HG02938 (cell line): ENCODE results near the gene RPTOR.

ENCODE experiments used
- ATAC-seq: cut with Tn5 transposase; IDR thresholded peaks from one replicate; pipeline ENCODE4 v1.9.1; 2021; ENCODE audit warnings: mild to moderate bottlenecking, moderate library complexity; ENCODE audit not compliant: unreplicated experiment

RPTOR gene

GRCh38 chr17:80663781-80664206 lies 119.2 kb downstream of the RPTOR start:
- ATAC-seq: no peak

DNA sequence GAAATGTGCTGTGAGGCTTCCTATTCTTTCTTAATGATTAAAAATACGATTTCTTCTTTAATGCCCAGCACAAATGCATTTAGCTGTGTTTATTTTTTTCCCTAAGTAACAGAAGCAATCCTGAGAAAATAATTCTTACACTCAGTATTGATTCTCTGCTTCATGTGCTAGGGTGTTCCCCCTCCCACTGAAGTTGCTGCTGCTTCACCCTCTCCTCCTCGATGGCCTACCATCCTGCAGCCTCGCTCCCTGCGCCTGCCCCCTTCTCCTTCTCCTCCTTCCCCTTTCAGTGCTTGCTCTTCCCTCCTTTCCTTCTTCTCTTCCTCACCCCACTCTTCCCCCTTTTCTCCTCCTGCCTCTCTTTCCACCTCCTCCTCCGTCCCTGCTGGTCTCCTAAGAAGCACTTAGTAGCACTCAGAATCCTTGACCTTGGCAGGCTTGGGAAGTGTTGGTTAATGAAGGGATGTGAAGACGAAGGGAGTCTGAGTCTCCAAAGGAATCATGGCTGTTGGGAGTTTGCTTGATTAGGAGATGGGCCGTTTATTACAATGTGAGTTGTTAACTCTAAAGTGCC lies 119.7 kb downstream of the RPTOR start:
- no peak for ATAC-seq

- ATAC-seq: no peak
These were observed 121.2 kb downstream of the RPTOR start for GRCh38 chr17:80665792-80666191.

DNA sequence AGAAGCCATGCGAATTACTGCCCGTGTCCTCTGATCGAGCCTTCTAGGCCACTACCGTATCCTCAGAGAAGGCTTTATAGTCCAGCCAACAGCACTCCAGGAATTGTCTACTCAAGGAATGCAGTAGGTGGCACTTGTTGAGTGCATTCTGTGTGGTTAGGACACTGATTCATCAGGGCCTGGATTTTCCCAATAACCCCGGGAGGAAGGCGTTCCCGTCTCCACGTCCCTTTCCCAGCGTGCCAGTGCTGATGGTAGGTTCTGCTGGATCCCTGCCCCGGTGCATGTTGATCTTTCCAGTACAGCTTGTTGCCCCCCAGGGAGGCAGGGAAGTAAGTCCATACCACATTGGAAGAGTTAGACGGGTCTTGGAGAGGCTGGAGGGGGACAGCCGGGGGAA lies 122.2 kb downstream of the RPTOR start:
- no peak for ATAC-seq

DNA sequence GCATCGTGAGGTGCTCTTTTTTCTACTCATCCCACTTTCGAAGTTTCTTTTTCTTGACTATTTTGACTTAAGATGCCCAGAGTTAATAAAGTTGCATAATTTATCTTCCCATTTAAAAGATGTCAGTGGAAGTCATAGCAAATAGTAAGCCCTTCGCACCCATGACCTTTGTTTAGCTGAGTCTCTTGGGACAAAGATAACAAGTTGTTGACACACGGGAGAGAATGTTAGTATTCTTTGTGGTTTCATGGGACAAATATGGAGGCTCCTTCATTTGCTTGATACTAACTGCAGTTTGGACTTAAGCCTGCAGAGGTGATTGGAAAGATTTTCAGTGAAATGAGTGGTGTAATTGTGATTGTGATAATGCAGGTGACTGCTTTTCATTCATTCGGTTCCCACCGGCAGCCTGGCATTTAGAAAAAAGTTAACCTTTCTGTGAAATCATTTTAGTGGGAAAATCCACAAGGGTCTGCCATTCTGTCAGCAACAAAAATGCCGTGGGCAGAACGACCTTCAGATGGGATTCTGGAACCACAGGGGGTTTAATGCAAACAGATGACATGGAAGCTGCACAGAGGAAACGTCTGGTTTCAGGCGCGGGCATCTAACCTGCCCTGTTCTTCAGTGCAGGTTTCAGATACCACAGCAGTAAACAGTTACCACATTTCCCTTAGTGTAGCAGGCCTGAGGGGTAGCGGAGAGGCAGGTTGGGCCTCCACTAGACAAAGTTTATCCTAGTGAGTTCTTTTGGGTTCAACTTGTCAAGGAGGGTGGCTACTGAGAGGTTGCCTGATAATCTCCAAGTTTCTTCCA lies 123.0 kb downstream of the RPTOR start:
- no peak for ATAC-seq

- ATAC-seq: no peak
These were observed 123.9 kb downstream of the RPTOR start for GRCh38 chr17:80668375-80669148.

DNA sequence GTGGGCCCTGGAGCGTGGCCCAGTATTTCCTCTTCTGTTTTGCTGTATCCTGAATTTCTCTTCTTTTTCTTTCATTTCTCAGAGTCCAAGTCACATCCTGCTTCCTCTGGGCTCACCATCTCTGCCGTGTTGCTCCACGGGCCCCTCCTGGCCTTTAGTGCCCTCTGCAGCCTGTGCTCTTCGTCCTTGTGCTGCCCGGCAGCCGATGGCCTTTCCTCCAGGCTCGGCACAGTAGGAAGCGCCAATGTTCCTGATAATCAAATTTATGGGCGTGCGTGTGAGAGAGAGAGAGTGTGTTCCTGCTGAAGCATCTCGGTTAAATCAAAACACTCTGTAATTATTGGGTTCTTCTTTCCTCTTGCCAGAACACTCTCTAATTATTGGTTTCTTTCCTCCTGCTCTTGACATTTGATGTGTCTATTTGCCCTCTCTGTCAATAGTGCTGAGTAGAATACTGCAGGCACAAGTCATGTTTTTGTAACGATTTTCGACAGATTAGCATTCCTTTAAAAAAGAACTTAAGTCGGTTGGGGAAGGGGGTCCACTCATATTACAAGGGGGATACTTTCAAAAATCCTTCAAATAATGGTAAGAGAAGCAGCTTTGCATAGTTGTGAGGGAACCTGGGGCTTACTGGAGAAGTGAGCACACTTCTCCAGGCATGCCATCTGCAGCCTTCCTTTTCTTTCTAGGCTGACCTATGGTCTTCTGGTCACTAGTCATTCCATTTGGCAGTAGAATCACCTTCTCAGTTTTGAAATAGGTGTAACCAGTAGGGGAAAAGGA lies 126.6 kb downstream of the RPTOR start:
- ATAC-seq: no peak

- ATAC-seq: no peak
These were observed 127.1 kb downstream of the RPTOR start for GRCh38 chr17:80671825-80672110.

DNA sequence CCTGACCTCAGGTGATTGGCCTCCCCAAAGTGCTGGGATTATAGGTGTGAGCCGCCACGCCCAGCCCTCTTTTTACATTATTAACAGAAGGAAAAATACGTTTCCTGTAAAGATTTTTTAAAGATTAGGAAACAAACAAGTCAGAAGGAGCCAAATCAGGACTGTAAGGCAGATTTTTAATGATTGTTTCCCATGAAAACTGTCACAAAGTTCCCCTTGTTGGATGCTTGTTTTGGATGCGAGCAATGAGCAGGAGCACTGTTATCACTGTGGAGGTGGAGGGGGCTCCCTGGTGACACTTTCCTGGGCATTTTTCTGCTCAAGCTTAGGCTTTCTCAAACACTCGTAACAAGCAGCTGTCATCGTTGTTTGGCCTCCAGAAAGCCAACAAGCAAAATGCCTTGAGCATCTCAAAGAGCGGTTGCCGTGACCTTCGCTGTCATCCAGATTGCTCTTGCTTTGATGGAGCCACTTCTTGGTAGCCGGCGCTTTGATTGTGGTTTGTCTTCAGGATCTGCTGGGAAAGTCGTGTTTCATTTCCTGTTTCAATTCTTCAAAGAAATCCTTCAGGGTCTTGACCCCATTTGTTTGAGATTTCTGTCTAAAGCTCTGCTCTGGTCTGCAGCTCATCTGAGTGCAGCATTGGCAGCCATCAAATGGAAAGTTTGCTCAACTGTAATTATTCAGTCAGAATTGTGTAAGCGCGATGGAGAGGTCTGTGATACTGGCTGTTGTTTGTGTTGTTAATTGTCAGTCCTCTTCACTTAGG lies 128.7 kb downstream of the RPTOR start:
- no peak for ATAC-seq

DNA sequence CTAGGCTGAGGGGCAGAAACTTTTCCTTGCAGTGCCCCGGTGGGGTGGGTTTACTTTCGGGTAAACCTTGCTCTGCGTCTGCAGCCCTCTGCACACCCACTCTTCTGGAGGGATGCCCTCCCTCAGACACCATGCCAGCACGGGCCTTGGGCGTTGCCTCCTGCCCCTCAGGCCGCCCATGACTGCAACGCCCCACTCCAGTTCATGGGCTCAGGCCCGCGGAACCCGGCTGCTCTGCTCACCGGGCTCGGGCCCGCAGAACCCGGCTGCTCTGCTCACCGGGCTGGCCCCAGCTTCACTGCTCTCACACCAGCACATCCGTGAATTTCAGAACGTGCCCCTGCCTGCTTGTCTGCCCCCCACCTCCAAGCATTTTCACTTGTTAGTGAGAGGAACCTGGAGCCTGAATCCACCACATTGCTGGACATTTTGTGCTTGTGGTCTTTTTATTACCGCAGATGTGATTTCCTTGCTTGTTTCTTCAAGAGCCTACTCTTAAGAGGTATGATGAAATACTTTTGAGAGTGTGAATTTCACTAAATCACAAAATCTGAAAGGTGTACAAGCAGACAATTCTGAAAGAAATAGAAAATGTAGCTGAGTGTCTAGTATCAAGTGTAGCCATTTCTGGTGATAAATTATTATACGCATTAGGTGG lies 130.9 kb downstream of the RPTOR start:
- ATAC-seq: no peak

- no peak for ATAC-seq
These were observed 131.4 kb downstream of the RPTOR start for GRCh38 chr17:80676096-80676466.

DNA sequence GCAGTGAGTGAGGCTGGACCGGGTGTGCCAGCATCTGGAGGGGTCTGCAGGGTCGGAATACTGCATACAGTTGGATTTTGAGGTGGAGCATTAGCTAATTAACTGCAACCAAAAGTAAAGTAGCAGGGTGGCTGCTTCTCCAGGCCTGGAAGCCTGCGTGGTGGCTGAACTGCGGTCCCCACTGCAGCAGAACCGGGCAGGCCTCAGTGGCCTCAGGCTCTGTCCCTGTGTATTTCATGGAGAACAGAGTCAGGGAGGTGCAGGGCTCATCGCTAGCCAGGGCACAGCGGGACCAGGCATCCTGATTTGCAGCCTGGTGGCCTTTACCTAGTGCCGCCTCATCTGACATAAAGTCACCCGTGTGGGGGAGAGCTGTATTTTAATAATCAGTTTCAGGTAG lies 131.9 kb downstream of the RPTOR start:
- no peak for ATAC-seq

DNA sequence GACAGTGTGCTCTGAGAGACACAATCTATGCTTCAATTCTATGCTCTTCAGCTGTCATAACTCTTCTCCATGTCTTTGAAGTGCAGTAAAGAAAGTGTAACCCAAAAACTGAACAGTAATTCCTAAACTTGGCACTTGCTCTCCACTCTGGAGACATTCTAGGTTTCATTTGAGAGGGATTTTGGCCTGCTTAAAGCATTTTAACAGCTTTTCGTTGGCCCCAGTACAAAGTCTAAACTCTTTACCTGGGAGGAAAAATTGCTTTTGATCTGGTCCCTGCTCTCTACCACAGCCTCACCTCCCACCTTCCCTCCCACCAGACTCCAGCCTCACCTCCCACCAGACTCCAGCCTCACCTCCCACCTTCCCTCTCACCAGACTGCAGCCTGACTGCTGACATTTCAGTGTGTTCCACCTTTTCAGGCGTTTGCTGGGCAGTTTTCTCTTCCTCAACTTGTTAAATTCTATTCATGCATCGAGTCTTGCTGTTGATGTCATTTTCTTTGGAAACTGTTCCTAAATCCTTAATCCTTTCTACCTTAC lies 132.6 kb downstream of the RPTOR start:
- no peak for ATAC-seq

DNA sequence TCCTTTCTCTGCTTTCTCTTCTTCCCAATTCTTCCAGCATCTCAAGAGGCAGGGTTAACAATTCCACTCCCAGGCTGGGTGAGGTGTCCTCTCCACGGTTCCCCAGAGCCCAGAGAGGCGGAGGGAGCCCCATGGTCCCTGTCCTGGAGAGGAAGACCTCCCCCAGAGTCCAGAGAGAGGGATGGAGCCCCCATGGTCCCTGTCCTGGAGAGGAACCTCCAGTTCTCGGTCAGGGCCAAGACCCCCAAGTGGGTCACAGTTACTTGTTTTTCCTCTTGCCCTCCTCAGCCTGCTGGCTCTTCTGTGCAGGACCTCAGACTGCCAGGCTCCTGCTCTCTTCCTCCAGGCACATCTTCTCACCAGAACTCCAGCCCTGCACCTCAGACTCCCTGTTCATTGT lies 135.2 kb downstream of the RPTOR start:
- ATAC-seq: no peak

DNA sequence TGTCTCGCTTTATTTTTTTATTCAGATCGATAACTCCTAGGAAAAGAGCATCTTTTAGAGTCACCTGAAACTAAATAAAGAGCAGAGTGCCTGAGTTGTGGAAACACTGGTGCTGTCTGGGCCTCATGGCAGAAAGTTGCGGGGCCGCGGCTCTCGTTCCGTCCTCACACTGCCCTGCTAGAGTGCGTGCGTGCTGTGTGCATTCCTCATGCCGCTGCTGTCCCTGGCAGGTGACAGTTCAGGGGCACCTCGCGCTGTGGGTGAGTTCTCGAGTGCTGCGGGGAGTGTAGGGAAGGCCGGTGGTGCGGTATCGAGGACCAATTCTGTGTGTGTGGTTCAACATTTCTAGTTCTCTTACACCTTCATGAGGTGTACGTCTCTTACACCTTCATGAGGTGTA lies 136.6 kb downstream of the RPTOR start:
- ATAC-seq: no peak

- ATAC-seq: no peak
These were observed 137.7 kb downstream of the RPTOR start for GRCh38 chr17:80682372-80682771.

GRCh38 chr17:80683625-80684104 lies 139.0 kb downstream of the RPTOR start:
- ATAC-seq: no peak

DNA sequence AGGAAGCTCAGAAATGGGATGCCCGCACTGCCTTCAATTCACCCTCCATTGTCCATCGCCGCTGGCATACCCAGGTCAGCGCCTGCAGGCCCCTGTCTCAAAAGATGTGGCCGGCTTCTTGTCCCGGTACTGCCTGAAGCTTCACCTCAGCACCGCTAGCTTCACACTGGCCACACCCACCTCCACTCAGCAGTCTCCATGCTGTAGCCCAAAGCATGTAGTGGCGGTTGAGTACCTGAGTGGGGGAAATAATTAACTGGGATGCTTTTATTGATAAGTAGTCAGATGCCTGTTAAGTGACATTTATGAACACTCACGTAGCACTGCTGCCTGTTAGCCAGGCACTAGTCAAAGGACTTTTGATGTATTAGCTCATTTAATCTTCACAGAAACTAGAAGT lies 143.2 kb downstream of the RPTOR start:
- no peak for ATAC-seq

GRCh38 chr17:80689129-80689619 lies 144.5 kb downstream of the RPTOR start:
- ATAC-seq: no peak

DNA sequence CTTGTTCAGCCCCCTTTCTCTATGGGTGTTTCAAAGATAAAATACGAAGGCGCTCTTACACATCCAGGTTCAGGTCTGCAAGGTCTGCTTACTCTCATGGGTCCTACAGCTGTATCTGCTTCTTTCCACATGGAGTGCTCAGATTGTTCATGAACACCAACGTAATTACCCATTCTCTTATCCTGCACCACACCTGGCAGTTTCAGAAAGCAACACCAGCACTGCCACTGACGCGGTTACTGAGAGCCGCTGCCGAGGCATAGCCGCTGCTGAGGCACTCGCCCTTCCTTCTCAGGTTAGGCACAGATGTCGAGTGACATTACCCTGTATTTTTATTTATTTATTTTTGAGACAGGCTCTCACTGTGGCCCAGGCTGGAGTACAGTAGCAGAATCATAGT lies 147.1 kb downstream of the RPTOR start:
- ATAC-seq: no peak
